HG02884 (cell line): ENCODE measurements around the gene DKC1.
"Not testable (repeated sequence)": the region's sequence is repeated elsewhere in the genome, so short reads cannot be mapped to it uniquely, and the experiment has no call there.

Source experiments
- ATAC-seq: cut with Tn5 transposase; IDR thresholded peaks from one replicate; pipeline ENCODE4 v1.9.1; 2021; ENCODE audit warnings: mild to moderate bottlenecking, moderate library complexity; ENCODE audit not compliant: unreplicated experiment

Gene DKC1

DNA sequence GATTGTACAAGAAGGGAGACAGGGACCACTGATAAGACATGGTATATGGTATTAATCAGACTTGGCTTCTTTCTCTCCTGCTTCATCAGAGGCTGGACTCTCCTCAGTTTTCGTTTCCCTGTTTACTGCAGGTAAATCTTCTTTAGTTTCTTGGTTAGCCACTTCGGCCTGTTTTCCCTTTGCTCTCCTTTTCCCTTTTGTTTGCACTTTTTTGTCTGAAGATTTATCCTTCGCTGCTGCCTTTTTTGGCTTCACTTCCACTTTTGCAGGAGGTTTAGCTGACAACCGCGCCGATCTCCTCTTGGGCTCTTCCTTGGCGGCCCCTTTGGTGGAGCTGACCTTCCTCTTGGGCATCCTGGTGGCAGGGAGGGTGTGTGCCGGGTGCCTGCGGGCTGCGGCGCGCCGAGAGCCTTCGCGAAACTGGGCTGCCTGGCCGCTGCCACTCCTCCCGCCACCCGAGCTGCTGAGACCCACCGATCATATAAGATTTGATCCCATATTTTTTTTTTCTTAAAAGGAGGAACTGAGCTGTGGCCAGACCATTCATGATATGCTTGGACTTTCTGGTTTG lies 54.5 kb downstream of the DKC1 start:
- not testable (repeated sequence) for ATAC-seq

DNA sequence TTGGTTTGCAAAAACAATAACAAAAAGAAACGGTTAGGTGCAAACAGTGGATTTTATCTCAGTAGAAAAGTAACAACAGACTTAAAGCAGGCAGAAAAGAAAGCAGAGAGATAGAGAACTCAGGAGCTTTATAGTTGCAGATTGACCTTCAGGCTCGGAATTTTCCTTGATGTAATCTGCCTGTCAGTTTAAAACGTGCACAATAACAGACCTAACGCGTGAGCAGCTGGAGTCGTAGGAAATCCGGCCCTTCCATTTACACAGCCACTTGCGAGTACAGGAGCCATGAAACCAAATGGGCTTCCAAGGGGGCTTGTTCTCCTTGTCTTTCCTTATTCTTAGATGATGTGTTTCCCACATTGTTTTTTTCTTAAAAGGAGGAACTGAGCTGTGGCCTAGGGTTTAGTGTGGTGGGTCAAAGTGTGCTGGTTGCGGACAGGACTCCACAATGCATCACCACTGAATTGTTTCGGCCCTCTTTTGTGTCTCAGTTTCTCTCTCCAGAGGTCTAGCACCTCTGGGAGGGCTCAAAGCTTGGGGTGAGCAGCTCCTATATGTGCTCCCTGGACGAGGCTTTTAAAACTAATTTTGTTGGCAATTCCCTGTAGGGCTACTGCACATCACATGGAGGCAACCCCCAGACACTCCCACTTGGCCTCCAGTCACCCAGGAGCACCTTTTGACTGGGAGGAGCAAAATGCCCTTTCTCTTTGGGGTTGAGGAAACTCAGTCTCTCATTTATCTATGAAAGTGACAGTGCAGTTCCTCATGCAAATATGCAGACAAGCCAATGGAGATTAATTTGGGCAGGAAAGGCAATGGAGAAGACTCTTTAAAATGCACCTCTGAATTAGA lies 56.5 kb downstream of the DKC1 start:
- ATAC-seq, result no peak

DNA sequence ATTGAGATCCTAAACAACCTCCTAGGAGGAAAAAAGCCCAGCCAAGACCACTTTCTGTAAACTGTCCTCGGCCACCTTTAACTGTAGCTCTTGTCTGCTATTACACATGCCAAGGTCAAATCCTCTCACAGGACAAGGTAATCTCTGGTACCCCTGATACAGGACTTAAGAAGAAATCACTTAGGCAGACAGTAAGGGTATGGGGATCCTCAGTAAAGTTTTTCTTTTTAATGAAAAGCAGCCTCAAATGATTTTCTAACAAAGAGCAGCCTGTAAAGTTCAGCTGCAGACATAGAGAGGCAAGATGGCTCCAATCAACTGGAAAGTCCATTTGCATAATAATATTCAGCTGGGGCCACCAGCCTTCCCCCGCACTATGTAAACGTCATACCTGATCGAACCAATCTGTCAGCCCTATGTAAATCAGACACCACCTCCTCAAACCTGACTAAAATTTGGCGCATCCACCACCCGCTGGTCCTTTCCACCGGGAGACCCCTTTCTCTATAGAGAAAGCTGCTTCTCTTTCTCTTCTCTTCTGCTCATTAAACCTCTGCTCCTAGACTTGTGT lies 57.2 kb downstream of the DKC1 start:
- no peak for ATAC-seq

DNA sequence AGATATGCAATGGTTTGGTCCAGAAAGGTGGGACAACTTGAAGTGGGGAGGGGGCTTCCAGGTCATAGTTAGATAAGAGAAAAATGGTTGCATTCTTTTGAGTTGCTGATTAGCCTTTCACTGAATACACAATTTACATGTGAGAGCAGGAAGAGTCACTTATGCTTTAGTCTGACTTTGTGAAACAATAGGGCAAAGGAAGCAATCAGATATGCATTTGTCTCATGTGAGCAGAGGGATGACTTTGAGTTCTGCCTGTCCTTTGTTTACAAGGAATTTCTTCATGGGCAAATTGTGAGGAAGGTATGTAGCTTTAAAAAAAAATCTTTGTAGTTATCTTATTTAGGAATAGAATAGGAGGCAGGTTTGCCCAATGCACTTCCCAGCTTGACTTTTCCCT lies 58.9 kb downstream of the DKC1 start:
- no peak for ATAC-seq

DNA sequence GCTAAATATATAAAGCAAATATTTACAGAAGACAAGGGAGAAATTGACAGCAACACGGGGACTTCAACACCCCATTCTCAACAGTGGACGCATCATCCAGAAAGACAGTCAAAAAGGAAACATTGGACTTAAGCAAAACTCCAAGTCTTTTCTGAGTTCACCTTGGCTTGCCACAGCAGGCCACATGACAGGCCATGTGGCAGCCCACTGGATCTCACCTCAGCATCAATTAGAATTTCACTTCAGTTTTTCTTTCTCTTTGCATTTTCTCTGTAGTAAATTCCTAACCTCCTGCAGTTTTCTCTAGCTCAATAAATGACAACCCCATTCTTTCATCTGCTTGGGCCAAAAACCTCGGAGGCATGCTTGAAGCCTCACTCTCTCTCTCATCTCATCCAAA lies 59.4 kb downstream of the DKC1 start:
- no peak for ATAC-seq

DNA sequence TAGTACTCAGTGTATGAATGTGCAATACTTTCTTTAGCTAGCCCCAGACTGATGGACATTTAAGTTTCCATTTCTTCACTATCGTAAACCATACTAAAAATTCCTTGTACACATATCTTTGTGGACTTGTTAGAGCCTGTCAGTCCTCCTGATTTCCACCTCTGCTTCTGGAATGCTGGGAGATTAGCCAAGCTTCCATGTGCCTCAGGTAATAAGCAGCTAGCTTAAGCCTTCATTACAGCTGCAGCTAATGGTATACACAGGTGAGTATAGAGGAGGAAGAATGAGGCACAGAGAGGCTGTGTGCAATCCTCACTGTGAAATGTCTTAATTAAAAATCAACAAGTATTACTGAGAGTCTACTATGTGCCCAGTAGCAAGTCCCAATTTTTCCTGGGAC lies 62.0 kb downstream of the DKC1 start:
- ATAC-seq, result no peak

DNA sequence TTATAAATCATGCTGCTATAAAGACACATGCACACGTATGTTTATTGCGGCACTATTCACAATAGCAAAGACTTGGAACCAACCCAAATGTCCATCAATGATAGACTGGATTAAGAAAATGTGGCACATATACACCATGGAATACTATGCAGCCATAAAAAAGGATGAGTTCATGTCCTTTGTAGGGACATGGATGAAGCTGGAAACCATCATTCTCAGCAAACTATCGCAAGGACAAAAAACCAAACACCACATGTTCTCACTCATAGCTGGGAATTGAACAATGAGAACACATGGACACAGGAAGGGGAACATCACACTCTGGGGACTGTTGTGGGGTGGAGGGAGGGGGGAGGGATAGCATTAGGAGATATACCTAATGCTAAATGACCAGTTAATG lies 62.9 kb downstream of the DKC1 start:
- not testable (repeated sequence) for ATAC-seq
